ENCODE measurements around the gene RAPGEF1.
A peak's percentile ranks its signal among the peaks of the same experiment; 100 is the strongest.

DNA sequence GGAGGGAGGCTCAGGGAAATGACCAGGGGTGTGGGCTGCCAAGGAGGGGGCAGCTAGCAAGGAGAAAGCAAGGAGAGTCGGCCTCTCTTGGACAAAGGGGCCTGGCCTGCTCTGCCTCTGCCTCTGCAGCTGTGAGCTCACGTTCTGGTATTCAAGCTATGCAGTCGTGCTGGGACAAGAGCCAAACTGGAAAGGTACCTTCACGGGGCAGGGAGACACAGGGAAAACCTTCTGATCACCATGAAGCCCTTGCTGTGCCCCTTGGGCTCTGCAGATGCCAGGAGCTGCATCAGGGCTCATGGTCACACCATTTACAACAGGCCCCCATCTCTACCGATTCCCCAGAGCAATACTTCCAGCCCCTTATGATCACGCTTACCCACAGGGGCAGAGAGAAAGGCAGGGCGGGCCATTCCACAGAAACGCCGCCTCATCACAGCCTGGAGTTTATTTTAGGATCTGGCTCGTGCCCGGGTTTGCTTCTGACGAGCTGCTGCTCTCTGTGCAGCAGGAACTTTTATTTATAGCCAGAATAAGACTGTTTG is 131.3 kb downstream of the RAPGEF1 start:
- TF ChIP-seq, protein P1, sequence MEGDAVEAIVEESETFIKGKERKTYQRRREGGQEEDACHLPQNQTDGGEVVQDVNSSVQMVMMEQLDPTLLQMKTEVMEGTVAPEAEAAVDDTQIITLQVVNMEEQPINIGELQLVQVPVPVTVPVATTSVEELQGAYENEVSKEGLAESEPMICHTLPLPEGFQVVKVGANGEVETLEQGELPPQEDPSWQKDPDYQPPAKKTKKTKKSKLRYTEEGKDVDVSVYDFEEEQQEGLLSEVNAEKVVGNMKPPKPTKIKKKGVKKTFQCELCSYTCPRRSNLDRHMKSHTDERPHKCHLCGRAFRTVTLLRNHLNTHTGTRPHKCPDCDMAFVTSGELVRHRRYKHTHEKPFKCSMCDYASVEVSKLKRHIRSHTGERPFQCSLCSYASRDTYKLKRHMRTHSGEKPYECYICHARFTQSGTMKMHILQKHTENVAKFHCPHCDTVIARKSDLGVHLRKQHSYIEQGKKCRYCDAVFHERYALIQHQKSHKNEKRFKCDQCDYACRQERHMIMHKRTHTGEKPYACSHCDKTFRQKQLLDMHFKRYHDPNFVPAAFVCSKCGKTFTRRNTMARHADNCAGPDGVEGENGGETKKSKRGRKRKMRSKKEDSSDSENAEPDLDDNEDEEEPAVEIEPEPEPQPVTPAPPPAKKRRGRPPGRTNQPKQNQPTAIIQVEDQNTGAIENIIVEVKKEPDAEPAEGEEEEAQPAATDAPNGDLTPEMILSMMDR (IDR thresholded peaks at IDR 0.05): no peak
- TF ChIP-seq POLR2AphosphoS5 (IDR thresholded peaks at IDR 0.05) (peak; percentile 69), POLR2A (IDR thresholded peaks at IDR 0.05) (no peak)
